GM19328 (cell line): Measurements from ENCODE around the gene C13orf42.

Experiments
- ATAC-seq: cut with Tn5 transposase; IDR thresholded peaks from one replicate; pipeline ENCODE4 v1.9.1; 2021; ENCODE audit warnings: mild to moderate bottlenecking, moderate library complexity; ENCODE audit not compliant: unreplicated experiment

C13orf42 gene

DNA sequence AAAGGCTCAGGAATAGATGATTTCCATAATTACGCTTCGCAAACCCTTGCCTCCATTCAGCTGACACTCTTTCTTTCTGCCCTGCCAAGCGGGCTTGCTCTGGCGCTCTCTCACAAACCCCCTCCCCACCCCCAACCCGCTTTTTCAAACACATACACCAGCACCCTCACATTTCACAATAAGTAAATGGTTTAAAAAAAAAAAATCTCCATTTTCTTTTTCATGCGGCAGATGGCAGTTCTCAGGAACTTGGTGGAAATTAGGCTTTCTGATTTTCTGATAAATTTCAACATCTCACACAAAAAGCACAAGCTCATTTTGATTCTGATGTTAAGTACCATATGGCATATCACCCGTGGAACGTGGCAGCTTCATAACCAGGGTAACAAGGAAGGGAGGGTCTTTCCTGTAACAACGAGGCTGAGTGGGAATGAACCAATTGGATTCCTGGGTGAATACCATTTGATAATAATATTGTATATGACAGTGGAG lies 43.8 kb downstream of the C13orf42 start:
- no peak for ATAC-seq

DNA sequence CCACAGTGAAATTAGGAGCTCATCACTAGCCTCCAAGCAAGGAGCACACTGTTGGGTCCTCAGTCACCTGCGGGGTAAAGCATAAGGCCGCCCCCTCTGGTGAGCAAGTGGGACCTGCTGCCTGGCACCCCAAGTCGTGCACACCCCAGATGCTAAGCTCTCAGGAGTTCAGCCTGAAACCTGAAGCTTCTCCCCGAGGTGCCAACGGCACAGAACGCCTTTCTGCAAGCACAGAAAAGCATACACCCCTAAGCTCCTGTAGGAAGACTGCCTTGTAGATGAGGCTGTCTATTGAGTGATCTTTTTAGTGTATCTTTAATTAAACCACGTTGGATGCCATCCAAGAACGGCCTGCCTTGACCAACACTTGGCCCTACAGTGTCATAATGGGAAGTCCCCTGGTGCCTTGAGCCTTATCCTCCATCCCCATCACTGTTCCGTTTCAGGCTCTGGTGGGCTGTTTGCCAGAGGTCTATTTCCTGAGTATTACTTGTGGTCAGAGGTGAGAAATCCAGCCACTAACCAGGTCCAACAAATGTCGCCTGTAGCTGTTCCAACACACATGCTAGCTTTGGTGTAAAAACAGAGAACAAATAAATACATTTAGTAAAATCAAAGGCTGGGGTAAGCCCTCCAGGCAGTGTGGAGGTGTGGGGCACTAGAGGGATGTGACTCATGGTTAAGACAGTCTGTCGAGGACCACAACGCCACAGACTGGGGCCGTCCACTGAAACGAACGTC lies 44.8 kb downstream of the C13orf42 start:
- no peak for ATAC-seq

DNA sequence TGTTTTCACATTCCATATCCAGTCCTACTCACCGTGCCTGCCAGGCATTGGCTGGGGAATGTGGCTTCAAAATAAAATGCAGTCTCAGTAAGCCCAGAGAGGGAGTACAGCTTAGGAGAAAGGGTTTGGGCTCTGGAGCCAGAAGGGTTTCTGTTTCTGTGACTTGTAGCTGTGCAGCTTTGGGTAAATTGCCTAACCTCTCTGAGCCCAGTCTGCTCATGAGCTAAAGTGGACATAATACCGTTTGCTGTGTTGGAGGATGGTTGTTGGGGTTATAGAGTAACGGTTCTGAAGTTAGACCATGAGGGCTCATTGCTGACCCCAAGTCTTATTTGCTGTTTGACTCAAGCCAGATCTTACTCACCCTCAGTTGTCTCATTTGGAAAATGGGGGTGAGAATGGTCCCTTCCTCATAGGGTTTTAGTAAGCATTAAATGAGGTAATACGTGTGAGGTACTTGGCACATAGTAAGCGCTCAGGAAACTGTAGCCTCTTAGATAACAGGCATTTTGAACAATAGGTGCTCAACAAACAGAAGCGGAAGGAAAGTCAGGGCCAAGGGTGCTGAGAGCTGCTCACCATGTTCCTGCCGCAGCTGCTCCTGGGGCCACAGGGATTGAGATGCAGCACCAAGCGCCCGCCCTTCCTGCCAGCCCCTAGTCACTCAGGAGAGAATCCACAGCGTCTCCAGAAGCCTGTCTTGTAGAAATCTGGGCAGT lies 45.5 kb downstream of the C13orf42 start:
- no peak for ATAC-seq

DNA sequence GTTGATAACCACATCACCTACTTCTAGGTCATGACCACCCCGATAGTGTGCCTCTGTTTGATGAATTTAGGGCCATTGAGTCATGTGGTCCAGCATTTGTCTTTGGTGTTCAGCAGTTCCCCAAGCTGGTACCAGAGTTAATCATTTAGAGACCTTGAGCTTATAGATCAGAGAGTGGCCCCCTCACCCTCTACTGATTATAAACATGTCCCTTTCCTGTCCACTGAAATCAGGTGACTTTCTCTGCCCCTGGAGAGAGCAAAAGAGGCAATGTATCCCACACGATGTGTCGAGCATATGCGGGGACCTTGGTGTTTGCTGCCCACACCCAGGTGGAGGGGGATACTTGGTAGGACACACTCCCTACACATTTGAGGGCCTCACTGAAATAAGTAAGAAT lies 46.3 kb downstream of the C13orf42 start:
- no peak for ATAC-seq

DNA sequence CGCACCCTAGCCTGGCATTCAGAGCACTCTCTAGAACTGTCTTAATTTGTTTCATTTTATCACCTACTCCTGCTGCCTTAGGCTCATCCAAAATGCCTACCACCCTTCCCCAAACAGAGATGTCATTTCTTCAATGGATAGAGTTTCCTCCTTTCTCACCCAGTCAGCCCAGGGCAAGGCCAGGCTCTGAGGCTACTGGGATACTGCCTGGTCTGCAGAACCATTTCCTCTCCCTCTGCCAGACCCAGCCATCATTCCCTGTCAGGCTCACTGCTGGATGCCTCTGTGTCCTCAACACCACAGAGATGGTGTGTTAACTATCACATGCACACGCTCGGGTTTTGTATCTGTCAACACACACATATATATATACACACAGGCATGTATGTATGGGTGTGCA lies 47.2 kb downstream of the C13orf42 start:
- no peak for ATAC-seq

DNA sequence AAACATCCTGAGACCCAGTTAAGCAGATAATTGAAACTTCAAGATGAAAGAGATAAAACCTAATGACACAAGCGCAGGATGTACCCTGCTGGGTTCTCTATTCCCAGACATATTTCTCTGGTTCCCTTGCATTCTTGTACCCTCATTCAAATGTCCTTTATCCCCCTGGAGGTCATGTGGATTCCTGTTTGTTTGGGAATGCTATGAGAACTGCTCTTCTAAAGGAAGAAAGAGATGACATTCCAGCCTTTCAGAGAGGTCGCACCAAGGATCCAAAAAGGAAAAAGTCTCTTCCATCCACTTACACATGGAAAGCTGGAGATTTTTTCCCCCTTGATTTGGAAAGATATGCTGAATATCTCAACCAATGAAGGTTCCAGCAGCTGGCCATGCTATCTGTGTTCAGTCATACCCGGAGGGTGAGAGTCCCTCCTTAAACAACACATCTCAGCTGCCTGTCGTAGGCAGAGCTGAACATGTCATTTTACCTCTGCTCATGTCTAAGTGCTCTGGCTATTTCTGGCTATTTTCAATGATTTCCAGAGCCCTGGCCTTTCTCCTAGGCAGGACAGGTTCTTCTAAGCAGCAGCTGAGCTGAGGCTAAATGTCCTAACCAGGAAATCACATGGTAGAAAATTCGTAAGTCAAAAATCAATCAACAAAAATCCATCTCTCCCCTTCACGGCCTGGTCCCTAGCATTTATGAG lies 52.5 kb downstream of the C13orf42 start:
- no peak for ATAC-seq

DNA sequence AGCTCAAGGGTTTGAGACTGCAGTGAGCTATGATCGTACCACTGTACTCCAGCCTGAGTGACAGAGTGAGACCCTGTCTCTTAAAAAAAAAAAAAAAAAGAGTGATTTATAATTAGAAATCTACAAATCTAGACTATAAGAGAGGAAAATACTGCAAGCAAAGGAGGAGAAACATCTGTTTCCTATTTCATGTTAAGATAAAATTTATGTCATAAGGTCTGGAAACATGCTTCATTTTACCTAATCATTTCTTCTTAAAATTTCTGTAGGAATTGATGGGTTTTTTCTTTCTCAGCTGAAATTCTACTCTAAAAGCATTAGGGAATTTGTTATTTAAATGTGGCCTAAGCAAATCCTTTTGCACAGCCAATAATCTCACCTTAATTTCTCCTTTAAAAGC lies 53.2 kb downstream of the C13orf42 start:
- ATAC-seq = no peak

DNA sequence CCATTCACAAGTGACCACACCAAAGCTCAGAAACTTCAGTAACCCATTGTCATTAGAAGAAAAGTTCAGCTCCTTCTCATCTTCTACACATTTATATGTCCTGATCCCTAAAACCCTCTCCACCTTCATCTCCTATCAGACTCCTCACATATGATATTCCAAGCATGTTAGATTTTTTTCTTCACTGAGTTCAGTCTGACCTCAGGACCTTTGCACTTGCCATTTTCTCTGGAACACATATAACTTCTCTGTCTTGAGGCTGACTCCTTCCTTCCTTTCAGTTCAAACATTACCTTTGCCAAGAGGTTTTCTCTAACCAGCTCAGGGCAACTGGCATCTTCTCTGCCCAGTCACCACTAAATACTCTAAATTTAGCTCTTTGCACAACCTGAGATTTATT lies 54.1 kb downstream of the C13orf42 start:
- no peak for ATAC-seq

DNA sequence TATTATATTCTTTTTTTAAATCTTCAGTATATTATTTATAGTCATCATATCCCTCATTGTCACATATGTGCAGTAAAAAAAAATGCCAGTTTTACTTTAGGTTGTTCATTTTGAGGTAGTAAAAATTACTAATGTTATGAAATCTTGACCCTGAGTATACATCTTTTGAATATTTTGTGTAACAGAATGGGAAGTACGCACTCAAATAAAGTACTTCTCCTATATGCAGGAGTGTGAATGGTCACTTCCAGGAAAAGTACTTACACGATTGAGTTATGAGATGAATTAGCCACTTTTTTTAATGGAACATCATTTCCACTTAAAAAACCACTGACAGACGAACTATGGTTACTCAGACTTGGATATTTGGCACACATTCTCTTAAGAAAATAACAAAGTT lies 58.5 kb downstream of the C13orf42 start:
- no peak for ATAC-seq

DNA sequence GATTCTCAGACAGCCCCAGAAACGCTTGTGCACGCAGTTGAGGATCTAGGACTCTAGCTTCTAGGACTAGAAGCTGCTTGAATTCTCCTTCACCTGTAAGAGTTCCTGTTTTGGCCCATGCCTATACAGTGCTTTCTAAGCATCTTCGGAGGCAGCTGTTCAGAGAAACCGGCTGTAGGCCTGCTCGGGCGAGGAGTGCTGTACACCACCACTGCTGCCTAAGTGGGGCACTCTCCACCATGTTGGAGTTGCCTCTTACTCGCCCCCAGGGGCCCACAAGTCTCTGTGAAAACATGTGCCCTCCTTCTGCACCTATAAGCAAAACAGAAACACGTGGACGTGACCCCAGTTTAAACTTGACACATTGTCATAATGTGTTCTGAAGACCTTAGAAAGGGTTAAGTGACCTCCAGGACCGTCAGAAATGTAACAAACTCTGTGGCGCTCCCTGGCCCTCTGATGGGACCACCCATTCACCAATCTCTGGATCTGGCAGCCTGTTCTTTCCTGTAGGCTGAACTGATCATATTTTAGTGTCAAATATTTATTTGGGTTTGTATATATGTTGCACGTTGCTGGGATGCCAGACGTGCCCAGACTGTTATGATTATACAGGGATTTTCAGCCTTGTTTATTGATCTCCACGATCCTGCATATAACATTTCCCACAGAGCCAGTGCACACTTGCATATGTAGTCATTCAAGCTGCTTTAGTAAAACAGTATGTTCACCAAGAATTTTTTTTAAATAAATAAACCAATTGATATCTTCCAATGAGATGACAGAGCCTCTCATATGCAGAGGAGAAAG lies 60.8 kb downstream of the C13orf42 start:
- no peak for ATAC-seq

DNA sequence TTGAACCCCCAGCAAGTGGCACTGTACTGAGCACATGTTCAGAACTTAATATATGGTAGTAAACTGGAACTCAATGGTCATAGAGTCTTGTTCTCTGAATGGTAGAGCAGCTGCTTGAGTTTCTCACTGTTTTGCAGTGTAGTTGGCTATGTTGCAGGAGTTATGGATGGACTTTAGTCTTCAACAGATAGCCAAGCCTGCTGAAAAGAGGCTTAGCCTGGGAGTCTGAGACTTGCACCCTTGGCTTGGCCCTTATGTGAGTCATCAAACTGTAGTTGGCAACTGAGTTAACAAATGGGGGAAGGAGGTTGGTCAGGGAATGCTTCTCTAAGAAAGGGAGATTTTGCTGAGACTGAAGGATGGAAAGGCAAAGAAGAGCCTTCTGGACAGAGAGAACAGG lies 62.5 kb downstream of the C13orf42 start:
- ATAC-seq = no peak

DNA sequence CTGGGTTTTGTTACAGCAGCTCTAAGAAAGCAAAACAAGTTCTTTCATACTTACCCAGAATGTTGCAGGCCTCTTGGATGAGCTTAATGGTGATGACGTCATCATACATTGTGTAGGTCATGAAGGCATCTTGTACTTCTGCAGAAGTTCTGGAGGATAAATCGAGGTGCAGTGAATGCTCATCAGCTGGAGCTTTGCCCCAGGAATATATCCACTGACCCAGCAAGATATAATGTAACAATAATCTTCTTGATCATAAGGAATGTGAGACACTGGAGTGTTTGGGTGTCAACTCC lies 63.0 kb downstream of the C13orf42 start:
- no peak for ATAC-seq

DNA sequence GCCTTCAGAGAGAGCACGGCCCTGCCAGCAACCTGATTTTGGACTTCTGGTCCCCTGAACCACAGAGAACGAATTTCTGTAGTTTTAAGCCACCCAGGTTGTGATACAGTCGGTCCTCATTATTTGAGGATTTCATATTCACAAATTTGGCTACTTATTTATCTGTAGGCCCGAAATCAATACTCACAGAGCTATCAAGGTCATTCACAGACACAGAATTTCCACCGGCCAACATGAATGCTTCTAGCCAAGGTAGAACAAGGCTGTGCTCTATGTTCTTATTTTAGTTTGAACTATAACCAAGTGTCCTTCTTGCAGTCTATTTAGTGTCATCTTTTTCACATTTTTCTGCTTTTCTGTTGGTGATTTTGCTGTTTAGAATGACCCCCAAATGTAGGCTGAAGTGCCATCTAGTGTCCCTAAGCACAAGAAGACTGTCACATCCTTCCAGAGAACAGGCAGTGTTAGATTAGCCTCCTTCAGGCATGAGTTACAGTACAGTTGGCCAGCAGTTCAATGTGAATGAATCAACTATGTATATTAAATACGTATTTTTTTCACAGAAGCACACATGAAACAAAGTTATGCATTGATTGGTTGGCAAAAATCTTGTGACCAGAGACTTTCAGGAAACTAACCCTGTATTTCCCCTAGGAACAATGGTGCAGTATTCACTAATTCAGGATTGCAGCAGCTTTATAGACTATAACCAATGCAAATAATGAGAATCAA lies 63.5 kb downstream of the C13orf42 start:
- ATAC-seq = no peak

DNA sequence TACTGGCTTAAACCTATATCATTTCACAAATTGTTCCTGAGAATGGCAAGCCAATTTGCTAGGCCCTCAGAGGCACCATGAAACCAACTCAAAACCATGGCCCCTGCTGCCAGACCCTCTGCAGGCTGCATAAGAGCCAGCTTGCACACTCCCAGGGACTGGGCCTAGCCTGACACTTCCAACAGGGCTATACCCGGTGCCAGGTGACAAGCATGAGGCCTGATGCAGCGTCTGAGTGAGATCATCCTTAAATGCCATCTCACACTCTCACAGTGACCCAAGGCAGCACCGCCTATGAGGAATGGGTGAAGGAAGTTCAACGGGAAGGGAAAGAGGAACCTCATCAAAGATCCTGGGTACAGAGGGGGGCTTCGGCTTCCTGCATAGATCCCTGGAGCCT lies 65.6 kb downstream of the C13orf42 start:
- ATAC-seq = no peak

DNA sequence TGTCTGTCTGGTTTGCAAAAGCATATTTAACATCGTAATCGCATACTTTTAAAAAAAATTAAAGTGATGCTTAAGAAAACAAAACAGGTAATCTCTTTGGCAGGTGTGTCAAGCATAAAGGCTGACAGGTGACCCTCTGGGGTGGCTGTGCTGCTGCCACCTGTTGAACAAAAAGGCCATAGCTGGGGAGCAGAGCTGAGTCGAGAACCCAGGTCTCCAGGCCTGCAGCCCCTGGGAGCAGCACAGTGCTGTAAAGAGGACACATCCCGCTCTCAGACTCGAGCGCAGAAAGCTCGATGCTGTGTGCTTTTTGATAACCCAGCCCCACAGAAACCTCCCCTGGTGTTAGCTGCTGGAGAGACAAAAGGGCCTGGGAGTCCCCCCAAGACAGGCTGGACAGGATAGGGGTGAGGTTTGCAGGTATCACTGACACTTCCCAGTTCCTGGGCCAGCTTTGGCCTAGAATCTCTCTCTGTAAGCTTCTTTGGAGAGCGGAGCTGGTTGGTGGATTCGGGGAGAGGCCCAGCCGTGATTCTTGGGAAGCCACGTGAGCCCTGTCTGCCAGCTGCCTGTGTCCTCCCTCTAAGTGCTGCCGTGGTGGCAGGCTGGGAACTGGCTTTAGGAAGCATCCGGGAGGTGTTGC lies 66.9 kb downstream of the C13orf42 start:
- no peak for ATAC-seq

DNA sequence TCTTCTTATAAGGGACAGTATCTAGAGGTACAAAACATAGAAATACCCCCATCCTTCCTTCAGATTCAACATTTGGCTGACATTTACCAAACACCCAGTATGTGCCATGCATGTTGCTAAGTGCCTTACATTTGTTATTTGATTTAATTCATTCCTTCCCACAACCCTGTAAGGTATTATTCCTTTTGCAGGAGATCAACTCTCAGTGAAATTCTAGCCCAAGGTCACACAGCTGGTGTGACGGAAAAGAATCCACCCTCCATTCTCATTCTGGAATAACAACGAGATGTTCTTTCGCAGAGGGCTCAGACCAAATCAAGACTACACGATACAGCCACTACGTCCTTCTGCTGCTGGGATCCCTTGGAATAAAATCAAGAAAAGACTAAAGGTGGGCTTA lies 67.8 kb downstream of the C13orf42 start:
- ATAC-seq = no peak

DNA sequence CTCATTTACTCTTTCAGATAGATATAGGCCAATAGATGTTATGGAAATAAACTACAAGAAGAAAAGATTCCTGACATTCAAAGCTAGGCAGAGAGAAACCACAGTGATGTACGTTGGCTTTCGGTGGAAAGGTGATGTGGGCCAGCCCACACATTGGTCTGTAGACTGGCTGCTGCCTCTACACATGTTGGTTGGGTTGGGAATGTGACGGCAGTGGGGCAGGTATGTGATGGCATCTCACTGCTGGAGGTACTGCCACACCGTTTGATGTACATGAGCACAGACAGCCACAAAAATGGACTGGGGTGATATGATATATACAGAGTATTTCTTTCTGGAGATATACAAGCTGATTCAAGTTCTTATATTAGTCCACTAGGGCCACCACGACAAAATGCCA lies 69.4 kb downstream of the C13orf42 start:
- no peak for ATAC-seq

DNA sequence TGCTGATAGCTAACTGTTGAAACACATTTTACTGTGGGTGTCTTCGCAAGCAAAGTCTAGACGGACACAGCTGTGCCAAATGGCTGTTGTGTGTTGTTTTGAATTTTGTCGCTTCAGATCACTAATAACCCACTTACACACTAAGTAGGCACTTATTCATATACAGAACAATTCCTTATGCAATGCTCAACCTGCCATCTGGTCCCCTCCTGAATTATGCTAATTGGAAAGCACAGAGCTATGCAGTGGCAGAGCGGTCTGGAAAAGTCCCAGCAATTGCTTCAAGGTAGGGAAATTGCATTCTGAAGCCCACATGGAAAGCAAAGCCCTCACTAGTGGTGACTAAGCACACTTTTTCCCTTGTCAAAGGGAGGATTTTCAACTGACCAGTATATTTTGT lies 69.9 kb downstream of the C13orf42 start:
- ATAC-seq = no peak

DNA sequence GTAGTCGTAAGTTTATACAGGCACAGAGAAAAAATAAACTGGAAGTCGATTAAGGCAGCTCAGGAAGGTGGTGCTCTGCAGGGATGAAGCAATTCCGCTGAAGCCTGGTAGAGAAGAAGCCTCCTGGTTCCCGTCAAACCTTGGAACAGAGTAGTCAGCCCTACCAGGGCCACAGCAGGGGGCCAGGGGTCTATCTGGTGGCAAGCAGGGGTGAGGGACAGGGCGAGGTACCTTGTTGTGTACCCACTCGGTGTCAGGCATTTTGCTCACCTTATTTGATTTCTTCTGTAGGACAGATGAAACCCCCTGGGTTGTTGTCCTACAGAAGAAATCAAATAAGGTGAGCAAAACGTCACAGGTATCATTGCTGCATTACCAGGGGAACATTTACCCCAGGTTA lies 70.6 kb downstream of the C13orf42 start:
- no peak for ATAC-seq

DNA sequence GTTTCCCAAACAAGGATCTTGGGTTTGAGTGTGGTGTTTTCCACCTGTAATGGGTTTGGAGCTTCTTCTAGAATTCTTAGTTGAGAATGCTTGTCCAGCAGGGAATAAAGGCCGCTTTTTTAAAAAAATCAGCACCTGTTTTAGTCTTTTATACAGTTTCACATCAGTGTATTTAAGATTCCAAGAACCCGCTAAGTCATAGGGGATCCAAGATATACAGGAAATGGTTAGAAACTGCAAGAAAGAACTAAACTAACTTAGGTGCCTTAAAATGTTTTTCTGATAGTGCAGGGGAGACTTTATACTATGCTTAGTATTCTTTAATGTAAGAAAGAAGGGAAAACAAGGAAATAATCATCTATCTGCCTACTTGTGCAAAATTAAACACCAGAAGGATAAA lies 74.7 kb downstream of the C13orf42 start:
- no peak for ATAC-seq
